ENCODE measurements around the gene NFIB. TPM values are rescaled to one million over a fixed set of nuclear protein-coding genes. Genes with fewer than 3 reads are reported as not detected.

The NFIB gene
- polyA plus RNA-seq, 1 of the 3 experiments (the other 2 are of a cell fraction), result 9.2 TPM

- H3F3A ChIP-seq (replicated peaks; ENCODE audit: insufficient read depth), result peaks cover 11% of the 10 kb centered on the region
- H3K4me2 ChIP-seq, result no peak overlapping the region
- H3K9ac ChIP-seq, result no peak overlapping the region
- H3K27me3 ChIP-seq (ENCODE audit: insufficient read depth), result no peaks in the 10 kb centered on the region
- H3K4me3 ChIP-seq (ENCODE audit: low read depth in 2 of 2, low read length in 1 of 2), result no peak overlapping the region
- TF ChIP-seq USF2 (IDR thresholded peaks at IDR 0.05; ENCODE audit: borderline replicate concordance, low read depth, low read length) (no peak), GABPA (IDR thresholded peaks at IDR 0.05; ENCODE audit: low read depth) (no peak), FOXM1 (IDR thresholded peaks at IDR 0.05; ENCODE audit: low read depth) (no peak), TEAD4 (IDR thresholded peaks at IDR 0.05; ENCODE audit: borderline replicate concordance, insufficient read depth) (no peak), CHD2 (IDR thresholded peaks at IDR 0.05; ENCODE audit: low read length, partially characterized antibody) (no peak), RFX5 (IDR thresholded peaks at IDR 0.05; ENCODE audit: low read length) (no peak), NFIC (IDR thresholded peaks at IDR 0.05; ENCODE audit: borderline replicate concordance) (no peak), FOSL2 (IDR thresholded peaks at IDR 0.05; ENCODE audit: borderline replicate concordance, low read depth) (no peak), EP300 (IDR thresholded peaks at IDR 0.05; ENCODE audit: borderline replicate concordance in 1 of 2, low read depth in 1 of 2, low read length in 1 of 2) (no peak), ZBTB33 (IDR thresholded peaks at IDR 0.05; ENCODE audit: borderline replicate concordance, low read depth) (no peak), NRF1 (IDR thresholded peaks at IDR 0.05; ENCODE audit: low read depth, low read length) (no peak), YY1 (IDR thresholded peaks at IDR 0.05; ENCODE audit: low read depth) (no peak), MAX (IDR thresholded peaks at IDR 0.05; ENCODE audit: low read depth) (no peak), RXRA (IDR thresholded peaks at IDR 0.05; ENCODE audit: borderline replicate concordance, low read depth) (no peak), RCOR1 (IDR thresholded peaks at IDR 0.05; ENCODE audit: low read length) (no peak), ELF1 (IDR thresholded peaks at IDR 0.05) (no peak)
- 92% methylated on average over 3 of the region's 3 CpGs for WGBS (ENCODE audit: low lambda C conversion rate)
- H3K4me1 ChIP-seq (ENCODE audit: control insufficient read depth in 1 of 2, insufficient read depth in 2 of 2, low read depth in 1 of 2, low read length in 1 of 2), result peaks cover 38 to 45% of the 10 kb centered on the region in 2 experiments; a peak in 3 of 4 replicates
- CTCF ChIA-PET, result interaction anchor here (1.3 kb wide), 1 partner anchor 8 kb away, joined by 4 read pairs; no protein-coding TSS in a partner anchor
- POLR2A ChIA-PET, result no interaction called here
- H3K9me3 ChIP-seq, result no peaks in the 10 kb centered on the region
- no peaks in the 10 kb centered on the region for H3K9me2 ChIP-seq
- no peak for DNase-seq
- H3K27ac ChIP-seq (ENCODE audit: low read depth in 2 of 2, low read length in 1 of 2), result no peak overlapping the region
- H2AFZ ChIP-seq (ENCODE audit: low read depth), result no peak overlapping the region
- H3K36me3 ChIP-seq (replicated peaks in 1 of 2; ENCODE audit: control insufficient read depth in 1 of 2, insufficient read depth in 2 of 2, low read length in 1 of 2), result no peaks in the 10 kb centered on the region
- H4K20me1 ChIP-seq (ENCODE audit: insufficient read depth), result no peaks in the 10 kb centered on the region; the same call in 1 of the 2 replicates
- peaks cover 86% of the 10 kb centered on the region for H3K79me2 ChIP-seq (ENCODE audit: insufficient read depth)
Measured at GRCh38 chr9:14279671-14280070, 34.3 kb downstream of the NFIB start.

All from SK-N-SH (cell line).